RWPE2 (cell line): Measurements from ENCODE around the gene STX16.
A peak's percentile ranks its signal among the peaks of the same experiment; 100 is the strongest.

Source experiments
- ATAC-seq: fragments of 200-7000 bp; cut with Tn5 transposase; 3 replicates; pipeline ENCODE4 v1.9.1; 2021; ENCODE audit warnings: low read depth
- DNase-seq: peaks from one replicate; pipeline ENCODE4 v3.0.0-alpha.2; 2020; ENCODE audit warnings: low spot score
- H3K27ac ChIP-seq: fragments of 450-650 bp; 2 replicates; pipeline ENCODE4 v1.5.1; 2017; ENCODE audit warnings: mild to moderate bottlenecking; ENCODE audit not compliant: poor library complexity, severe bottlenecking
- H3K27me3 ChIP-seq: fragments of 250-450 bp; sonication (Bioruptor Pico); 2 replicates; pipeline ENCODE4 v1.5.1; 2021; ENCODE audit warnings: mild to moderate bottlenecking, moderate library complexity; ENCODE audit not compliant: insufficient read depth, poor library complexity, severe bottlenecking
- H3K36me3 ChIP-seq: fragments of 250-450 bp; sonication (Bioruptor Pico); 2 replicates; pipeline ENCODE4 v1.5.1; 2020; ENCODE audit warnings: low read depth, mild to moderate bottlenecking, moderate library complexity
- H3K4me1 ChIP-seq: fragments of 250-450 bp; sonication (Bioruptor Pico); 2 replicates; pipeline ENCODE4 v1.5.1; 2021; ENCODE audit warnings: mild to moderate bottlenecking, moderate library complexity; ENCODE audit not compliant: insufficient read depth, poor library complexity, severe bottlenecking
- H3K4me3 ChIP-seq: fragments of 250-450 bp; sonication (Bioruptor Pico); 2 replicates; pipeline ENCODE4 v1.5.1; 2021; ENCODE audit warnings: mild to moderate bottlenecking, moderate library complexity; ENCODE audit not compliant: severe bottlenecking
- H3K9me3 ChIP-seq: fragments of 250-450 bp; sonication (Bioruptor Pico); 2 replicates; pipeline ENCODE4 v1.5.1; 2021; ENCODE audit warnings: mild to moderate bottlenecking, moderate library complexity; ENCODE audit not compliant: severe bottlenecking
- TF ChIP-seq, protein P1 (sequence below): fragments of 450-650 bp; IDR thresholded peaks from one replicate; pipeline ENCODE4 v1.5.1; 2017; ENCODE audit warnings: mild to moderate bottlenecking, moderate library complexity; ENCODE audit not compliant: poor library complexity, severe bottlenecking

STX16 gene

DNA sequence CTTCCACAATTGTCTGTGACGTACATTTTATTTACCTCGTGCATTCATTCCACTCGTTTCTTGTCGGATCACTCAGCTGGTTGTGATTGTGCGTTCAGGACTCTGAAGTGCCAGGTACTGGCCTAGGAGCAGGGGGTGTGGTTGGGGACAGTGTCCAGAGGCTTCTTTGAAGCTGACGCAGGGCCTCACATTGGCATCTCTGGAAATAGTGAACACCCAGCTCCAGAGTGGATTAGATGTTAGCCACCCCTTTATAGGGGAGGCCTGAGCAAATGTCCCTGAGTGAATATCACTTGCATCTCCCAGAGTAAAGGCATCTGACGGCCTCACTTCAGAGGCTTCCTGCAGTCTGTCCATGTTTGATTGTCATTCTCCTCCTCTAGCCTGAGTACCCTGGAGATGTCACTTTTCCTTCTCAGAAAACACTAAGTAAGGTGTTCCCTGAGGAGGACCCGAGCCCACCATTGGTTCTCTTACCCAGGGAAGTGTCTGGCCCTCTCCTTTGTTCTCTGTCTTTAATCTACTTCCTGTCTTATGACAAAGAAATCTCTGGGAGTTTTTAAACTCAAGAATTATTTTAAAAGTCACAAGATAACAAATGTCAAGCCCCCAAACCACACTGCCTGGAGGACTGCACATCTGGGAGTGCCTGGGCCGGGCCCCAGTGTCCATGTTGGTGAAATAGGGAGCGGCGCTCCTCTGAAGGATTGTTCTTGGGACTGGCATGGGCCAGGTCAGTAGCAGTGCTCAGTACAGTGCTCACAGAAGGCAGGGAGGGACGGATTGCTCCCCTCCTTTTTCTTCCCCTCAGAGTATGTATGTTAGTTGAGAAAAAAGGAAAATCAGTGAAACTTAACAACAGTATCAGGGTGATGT, 10.8 kb downstream of the STX16 start:
- H3K4me1 ChIP-seq, result peaks cover 33% of the 10 kb centered on the region
- peaks cover 94% of the 10 kb centered on the region for H3K36me3 ChIP-seq
- H3K9me3 ChIP-seq, result no peaks in the 10 kb centered on the region
- no peaks in the 10 kb centered on the region for H3K27me3 ChIP-seq
- no peak overlapping the region for H3K27ac ChIP-seq
- TF ChIP-seq, protein P1, sequence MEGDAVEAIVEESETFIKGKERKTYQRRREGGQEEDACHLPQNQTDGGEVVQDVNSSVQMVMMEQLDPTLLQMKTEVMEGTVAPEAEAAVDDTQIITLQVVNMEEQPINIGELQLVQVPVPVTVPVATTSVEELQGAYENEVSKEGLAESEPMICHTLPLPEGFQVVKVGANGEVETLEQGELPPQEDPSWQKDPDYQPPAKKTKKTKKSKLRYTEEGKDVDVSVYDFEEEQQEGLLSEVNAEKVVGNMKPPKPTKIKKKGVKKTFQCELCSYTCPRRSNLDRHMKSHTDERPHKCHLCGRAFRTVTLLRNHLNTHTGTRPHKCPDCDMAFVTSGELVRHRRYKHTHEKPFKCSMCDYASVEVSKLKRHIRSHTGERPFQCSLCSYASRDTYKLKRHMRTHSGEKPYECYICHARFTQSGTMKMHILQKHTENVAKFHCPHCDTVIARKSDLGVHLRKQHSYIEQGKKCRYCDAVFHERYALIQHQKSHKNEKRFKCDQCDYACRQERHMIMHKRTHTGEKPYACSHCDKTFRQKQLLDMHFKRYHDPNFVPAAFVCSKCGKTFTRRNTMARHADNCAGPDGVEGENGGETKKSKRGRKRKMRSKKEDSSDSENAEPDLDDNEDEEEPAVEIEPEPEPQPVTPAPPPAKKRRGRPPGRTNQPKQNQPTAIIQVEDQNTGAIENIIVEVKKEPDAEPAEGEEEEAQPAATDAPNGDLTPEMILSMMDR, result no peak
- DNase-seq (peak; percentile 73), ATAC-seq (no peak)
- no peak overlapping the region for H3K4me3 ChIP-seq

DNA sequence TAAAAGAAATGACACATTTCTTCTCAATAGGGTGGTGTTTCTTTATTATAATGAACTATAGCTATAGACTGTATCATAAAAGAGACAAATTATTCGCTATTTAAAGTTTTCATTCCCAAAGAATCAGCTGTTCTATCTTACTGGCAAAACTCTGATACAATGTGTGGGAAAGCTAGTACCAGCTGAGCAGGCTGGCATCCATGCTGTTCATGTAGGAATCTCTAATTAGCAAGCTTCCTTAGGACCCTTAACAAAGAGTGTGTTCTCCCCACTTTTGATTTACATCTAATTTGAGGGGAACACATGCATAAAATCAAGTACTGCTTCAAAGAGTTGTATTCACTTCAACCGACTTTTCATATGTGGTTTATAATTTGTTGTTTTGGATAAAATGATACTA, 13.2 kb downstream of the STX16 start:
- Histone ChIP-seq H3K36me3 (peaks cover 97% of the 10 kb centered on the region), H3K27me3 (no peaks in the 10 kb centered on the region), H3K27ac (no peak overlapping the region), H3K4me1 (peaks cover 8% of the 10 kb centered on the region), H3K9me3 (no peaks in the 10 kb centered on the region), H3K4me3 (no peak overlapping the region)
- no peak for ATAC-seq
- TF ChIP-seq, protein P1, result no peak
- DNase-seq, result no peak

DNA sequence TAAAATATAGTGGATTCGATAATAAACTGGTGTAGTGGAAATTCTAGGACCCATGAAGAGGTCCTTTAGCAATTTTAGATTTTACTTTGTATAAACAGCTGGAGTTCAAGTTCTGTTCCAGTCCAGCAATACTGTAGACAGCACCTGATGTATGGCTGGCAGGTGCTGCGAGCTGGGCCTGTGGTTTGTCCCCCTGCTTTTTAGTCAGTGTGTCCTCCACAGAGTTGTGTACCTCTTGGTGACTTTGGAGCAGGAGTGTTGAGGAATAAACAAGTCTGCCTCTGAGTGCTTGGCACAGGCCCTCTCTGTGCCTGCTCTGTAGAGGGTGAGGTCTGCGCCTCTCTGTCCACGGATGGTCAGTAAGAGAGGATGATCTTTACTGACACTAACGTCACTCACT, 13.8 kb downstream of the STX16 start:
- Histone ChIP-seq H3K4me1 (peaks cover 3% of the 10 kb centered on the region), H3K27me3 (no peaks in the 10 kb centered on the region), H3K27ac (no peak overlapping the region), H3K36me3 (peaks cover 97% of the 10 kb centered on the region), H3K9me3 (no peaks in the 10 kb centered on the region), H3K4me3 (no peak overlapping the region)
- ATAC-seq (no peak; the same call in 2 of the 3 replicates), DNase-seq (peak; percentile 49)
- TF ChIP-seq, protein P1, result no peak

DNA sequence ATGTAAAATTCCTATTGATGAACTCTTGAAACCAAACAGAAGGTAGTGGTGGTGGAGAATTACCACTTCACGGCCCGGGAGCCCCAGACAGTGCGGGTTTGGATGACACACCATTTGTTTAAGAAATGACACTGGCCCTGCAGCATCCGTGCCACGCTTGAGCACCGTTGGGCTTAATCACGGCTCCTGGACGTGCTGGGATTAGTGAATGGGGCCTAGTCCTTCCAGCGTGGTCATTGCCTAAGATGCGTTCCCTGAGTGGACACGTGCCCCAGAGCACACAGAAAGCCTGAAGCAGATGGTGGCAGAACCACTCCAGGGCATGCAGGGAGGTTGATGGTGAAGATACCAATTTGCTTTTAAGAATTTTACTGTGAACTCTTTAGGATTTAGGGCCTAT, 14.5 kb downstream of the STX16 start:
- Histone ChIP-seq H3K9me3 (no peaks in the 10 kb centered on the region), H3K27ac (no peak overlapping the region), H3K36me3 (peaks cover 99% of the 10 kb centered on the region), H3K27me3 (no peaks in the 10 kb centered on the region), H3K4me3 (no peak overlapping the region), H3K4me1 (no peaks in the 10 kb centered on the region)
- DNase-seq (peak; percentile 66), ATAC-seq (no peak)
- TF ChIP-seq, protein P1, result no peak

DNA sequence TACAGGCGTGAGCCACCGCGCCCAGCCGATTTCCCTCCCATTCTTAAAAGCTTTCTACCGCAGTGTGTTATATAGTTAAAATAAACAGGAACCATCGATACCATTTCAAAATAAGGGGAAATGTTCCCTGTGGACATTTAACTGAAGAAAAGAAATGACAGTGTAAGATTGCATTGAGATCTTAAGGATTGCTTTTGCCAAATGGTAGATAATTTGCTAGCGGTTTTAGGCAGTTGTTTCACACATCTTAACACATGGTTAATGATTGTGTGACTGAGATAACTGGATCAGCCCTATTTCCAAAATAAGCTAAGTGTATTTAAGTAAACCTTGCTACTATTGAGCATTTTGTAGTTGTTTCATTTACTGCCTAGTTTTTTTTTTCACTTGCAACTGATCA, 15.6 kb downstream of the STX16 start:
- peaks cover 100% of the 10 kb centered on the region for H3K36me3 ChIP-seq
- H3K4me1 ChIP-seq, result no peaks in the 10 kb centered on the region
- no peak overlapping the region for H3K27ac ChIP-seq
- ATAC-seq (no peak), DNase-seq (no peak)
- no peaks in the 10 kb centered on the region for H3K27me3 ChIP-seq
- TF ChIP-seq, protein P1, result no peak
- H3K9me3 ChIP-seq, result no peaks in the 10 kb centered on the region
- no peak overlapping the region for H3K4me3 ChIP-seq
